Heart left ventricle (tissue), 13 donors: Measurements from ENCODE around the gene BCL6.

Experiments
- POLR2A ChIP-seq, 2 donors: fragments of 450-650 bp; IDR thresholded peaks; one replicate each; pipeline ENCODE4 v1.6.1; 2017; ENCODE audit warnings: antibody characterized with exemption in 2 of 2, mild to moderate bottlenecking in 2 of 2, moderate library complexity in 2 of 2
- TF ChIP-seq, protein P1 (sequence below), 12 donors: fragments of 200-600 bp; sonication (generic) in 4 of 12; IDR thresholded peaks; one replicate each; pipeline versions ENCODE4 v1.5.0 to v1.8.0; 2018 to 2022; ENCODE audit warnings: antibody characterized with exemption in 12 of 12, mild to moderate bottlenecking in 5 of 12
- donor health status: ischemic (EF 13 %, LVEDD 7.1; RV severe dilation, severe dysfunction).
- donor health status: DM: no; HTN: yes; CAD: no.
- donor health status: DM: no; HTN: no; CAD: no.
- donor health status: ischemic (EF 25% LVEDD 6.9; RV normal size, moderate dysfunction).
- donor health status: ischemic (EF 25% LVEDD 5.7; RV mildly dilated, moderate dysfunction).
- donor health status: ischemic (EF 35%, LVEDD 5.7; RV mildly dilated, moderate dysfunction).
- donor health status: nonischemic (EF 11% LVEDD 7.7; RV severe dilation, severe dysfunction).
- donor health status: DM: yes; HTN: yes; CAD: no.
- donor health status: PGD.
- donor health status: ischemic (EF 29% LVEDD 5.4; RV normal size, mild dysfunction).
- donor health status: nonischemic (EF 23%, LVEDD 6.1; RV moderate dilation, normal function).

DNA sequence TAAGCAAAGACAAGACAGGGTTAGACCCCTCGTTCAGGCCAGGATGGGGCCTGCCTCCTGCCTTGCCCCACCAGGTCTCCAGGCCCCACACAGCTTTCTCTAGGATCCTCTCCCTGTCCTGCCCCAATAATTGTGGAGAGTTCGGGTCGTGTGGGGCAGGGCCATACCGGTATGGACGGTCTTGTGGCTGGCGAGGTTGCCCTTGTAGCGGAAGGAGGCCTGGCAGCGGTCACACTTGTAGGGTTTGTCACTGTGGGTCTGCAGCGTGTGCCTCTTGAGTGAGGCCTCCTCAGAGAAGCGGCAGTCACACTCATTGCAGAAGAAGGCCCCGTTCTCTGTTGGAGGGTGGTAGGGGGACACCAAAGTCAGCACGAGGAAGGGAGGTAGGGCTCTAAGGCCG lies 18.7 kb downstream of the BCL6 start:
- TF ChIP-seq, protein P1, sequence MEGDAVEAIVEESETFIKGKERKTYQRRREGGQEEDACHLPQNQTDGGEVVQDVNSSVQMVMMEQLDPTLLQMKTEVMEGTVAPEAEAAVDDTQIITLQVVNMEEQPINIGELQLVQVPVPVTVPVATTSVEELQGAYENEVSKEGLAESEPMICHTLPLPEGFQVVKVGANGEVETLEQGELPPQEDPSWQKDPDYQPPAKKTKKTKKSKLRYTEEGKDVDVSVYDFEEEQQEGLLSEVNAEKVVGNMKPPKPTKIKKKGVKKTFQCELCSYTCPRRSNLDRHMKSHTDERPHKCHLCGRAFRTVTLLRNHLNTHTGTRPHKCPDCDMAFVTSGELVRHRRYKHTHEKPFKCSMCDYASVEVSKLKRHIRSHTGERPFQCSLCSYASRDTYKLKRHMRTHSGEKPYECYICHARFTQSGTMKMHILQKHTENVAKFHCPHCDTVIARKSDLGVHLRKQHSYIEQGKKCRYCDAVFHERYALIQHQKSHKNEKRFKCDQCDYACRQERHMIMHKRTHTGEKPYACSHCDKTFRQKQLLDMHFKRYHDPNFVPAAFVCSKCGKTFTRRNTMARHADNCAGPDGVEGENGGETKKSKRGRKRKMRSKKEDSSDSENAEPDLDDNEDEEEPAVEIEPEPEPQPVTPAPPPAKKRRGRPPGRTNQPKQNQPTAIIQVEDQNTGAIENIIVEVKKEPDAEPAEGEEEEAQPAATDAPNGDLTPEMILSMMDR (IDR thresholded peaks at IDR 0.05), result no peak
- no peak for TF ChIP-seq POLR2A (IDR thresholded peaks at IDR 0.05)
